Posterior vena cava (tissue), 2 donors: ENCODE data around the gene PREX1. TPM values are rescaled to one million over a fixed set of nuclear protein-coding genes. Genes with fewer than 3 reads are reported as not detected.

Experiments
- DNase-seq: peaks from one replicate; pipeline ENCODE4 v3.0.0-alpha.2; 2020; ENCODE audit warnings: low spot score
- intact Hi-C, 2 donors: fragments of 100-400 bp; cut with DNase I; formaldehyde crosslinking; loops; one replicate each; pipeline versions ENCODE4 v1.14.1 to v1.14.2; 2022 to 2023
- total RNA-seq, 2 donors: library from RNA; stranded (reverse); fragmentation: NEBNext Ultra II Directional; extraction: Animal tissue kit (Norgen Biotek cat#: 25700); gene quantifications; one replicate each; pipeline ENCODE4 v1.2.1, GENCODE V29; 2021
- donor health status: DM: yes; HTN: yes; CAD: no.
- donor health status: DM: yes; HTN: yes; CAD: no.

Gene PREX1
- total RNA-seq, 2 donors from 2014 or later = 16.9 to 22.0 TPM

- no peak for DNase-seq
- intact Hi-C loops = no loop called here
Measured at GRCh38 chr20:48665785-48666184, 162.0 kb downstream of the PREX1 start.

DNA sequence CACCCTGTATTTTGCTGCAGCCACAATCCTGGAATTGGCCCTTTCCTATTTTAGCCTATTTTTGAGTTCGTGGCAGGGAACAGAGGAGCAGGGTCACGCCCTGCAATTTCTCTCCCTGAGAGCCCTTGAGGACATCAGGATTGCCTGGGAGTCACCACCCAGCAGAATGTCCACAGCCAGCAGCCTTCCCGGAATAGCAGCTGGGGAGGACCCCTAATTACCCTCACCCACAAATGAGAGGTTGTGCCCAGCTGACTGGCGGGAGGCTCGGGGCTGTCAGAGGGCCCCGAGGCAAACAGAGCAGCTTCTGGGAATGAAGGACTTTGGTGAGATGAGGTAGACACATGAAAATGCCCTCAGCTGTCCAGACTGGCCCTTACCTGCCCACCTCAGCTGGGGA, 165.1 kb downstream of the PREX1 start:
- intact Hi-C loops = no loop called here
- no peak for DNase-seq

DNA sequence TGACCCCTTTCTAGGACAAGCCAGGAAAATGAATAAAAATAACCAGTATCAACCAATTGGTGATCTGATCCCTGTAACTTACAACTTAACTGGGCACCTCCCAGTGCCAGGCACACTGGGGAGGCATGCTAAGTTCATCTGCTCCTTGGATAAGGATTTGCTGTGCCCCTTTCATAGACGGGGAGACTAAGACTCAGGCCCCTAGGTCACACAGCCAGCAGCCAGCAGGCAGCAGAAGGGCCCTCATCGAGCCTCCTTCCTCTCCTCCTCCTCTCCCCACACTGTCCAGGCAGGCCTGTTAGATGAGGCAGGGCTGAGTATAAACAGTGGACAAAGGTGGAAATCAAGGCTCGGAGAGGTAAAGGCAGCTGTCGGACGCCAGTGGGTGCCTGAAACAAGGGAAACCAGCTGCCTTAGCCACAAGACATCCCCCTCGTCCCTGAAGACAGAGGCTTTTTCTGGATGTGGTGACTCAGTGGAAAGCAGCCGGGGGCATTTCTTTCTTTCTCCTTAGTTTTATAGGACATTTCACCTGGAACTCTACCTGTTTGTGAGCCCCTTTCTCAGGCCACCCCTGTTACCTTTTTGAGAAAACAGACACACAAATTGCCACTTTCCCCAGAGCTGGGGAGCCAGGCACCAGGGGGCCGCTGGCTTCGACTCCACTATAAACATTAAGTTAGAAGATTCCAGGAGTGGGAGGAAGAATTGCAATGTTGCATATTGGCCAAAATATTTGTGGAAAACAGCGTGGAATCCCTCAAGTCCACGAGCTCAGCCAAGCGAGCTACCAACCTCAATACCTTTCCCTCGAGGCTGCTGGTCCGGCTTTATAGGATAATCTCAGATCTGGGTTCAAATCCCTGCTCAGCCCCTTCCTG, 166.0 kb downstream of the PREX1 start:
- intact Hi-C loops = no loop called here
- no peak for DNase-seq

DNA sequence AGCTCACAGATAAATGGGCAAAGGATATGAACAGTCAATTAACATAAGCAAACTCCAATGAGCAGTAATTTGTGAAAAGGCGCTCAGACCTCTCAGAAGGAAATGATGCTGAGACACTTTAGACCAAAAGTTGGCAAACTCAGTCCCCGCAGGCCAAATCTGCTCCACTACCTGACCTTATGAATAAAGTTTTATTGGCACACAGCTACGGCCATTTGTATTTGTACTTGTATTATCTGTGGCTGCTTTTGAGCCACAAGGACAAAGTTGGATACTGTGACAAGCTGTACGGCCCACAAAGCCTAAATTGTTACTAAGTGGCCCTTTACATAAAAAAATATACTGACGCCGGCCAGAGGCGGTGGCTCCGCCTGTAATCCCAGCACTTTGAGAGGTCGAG, 167.0 kb downstream of the PREX1 start:
- intact Hi-C loops = no loop called here
- no peak for DNase-seq

DNA sequence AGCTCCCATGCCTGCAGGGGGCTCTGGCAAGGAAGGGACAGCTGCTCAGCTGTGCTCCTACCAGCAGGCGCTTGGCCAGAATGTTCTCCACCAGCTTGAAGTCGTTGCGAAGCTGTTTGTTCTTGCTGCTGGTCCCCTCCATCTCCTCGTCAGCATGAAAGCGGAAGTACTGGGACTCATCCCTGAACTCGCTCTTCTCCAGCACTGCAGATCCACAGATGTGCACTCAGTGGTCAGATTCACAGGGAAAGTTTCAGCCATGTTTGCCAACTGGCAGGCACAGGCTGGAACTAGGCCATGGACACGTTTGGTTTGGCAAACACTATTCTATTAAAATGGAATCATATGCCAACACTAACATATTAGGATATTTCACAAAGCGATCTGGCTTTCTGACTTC, 167.9 kb downstream of the PREX1 start:
- intact Hi-C loops = loop anchor here in 1 of 2 donors (5.0 kb wide), 1 partner anchor 247 kb away; no protein-coding TSS in a partner anchor

DNA sequence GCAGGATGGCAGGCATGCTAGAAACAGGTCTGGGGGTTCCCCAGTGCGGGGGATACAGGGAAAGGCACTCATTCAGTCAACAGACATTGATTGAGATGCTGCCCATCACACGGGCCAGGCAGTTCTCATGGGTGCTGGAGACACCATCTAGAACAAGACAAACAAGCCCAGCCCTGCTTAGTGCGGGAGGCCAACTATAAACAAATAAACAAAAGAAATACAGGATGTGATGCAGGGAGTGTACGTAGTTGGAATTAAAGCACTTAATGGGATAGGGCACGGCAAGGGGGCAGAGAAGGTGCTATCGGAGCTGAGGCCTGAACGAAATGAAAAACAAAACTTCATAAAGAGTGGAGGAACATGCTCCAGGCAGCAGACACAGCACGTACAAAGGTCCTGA, 169.3 kb downstream of the PREX1 start:
- DNase-seq = no peak
- intact Hi-C loops = loop anchor here (1.0 to 5.0 kb wide), 2 partner anchors 245 to 249 kb away; no protein-coding TSS in a partner anchor

More for the DNA sequence above, 167.9 kb downstream of the PREX1 start:
- DNase-seq = no peak

DNA sequence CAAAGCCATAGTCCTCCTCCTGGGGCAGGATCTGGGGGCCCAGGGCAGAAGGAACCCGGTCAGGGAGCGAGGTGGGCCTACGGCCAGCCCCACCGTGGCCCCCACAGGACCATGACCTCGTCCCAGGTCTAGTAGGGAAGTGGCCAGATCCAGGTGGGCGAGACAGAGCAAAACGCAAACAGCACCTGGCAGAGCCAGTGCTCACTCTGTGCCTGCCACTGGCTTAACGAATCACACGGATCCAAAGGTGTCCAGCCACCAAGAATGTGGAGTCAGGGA, 169.7 kb downstream of the PREX1 start:
- DNase-seq = no peak
- intact Hi-C loops = loop anchor here (1.0 to 5.0 kb wide), 2 partner anchors 245 to 249 kb away; no protein-coding TSS in a partner anchor

DNA sequence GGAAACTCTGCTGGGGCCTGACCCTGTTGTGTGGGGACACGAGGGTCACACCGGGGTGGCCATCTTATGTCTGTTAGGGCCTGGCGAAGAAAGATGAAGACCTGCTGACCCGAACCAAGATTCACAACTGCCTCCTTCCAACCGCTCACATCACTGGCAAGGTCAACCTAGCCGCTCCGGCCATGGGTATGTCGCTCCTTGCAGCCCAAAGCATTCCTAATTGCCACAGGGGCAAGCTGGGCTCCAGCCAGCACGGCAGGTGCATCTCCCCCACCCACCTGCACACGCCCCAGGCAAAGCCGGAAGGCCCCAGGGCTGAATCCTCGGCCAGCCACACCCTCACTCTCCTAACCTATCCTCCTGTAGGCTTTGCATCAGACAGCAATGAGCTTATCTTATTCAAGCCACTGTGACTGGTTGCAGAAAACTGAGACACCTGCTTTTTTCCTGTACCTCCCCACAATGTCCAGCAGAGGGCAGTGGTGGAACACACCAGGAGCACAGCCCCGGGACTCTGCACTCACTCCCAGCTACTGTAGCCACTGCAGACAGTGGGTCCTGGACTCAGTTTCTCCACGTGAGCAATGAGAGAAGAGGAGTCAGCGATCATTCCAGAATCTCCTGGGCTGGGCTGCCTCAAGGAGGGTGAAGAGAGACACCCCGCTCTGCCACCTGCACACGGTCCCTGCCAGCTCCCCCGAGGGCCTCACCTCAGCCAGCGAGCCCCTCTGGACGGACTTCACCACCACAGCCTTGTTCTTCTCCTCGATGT, 170.2 kb downstream of the PREX1 start:
- intact Hi-C loops = loop anchor here (1.0 to 5.0 kb wide), 2 partner anchors 246 to 250 kb away; no protein-coding TSS in a partner anchor
- DNase-seq = no peak

GRCh38 chr20:48656661-48657211, 171.1 kb downstream of the PREX1 start:
- intact Hi-C loops = loop anchor here in 1 of 2 donors (5.0 kb wide), 1 partner anchor 251 kb away; no protein-coding TSS in a partner anchor
- no peak for DNase-seq

DNA sequence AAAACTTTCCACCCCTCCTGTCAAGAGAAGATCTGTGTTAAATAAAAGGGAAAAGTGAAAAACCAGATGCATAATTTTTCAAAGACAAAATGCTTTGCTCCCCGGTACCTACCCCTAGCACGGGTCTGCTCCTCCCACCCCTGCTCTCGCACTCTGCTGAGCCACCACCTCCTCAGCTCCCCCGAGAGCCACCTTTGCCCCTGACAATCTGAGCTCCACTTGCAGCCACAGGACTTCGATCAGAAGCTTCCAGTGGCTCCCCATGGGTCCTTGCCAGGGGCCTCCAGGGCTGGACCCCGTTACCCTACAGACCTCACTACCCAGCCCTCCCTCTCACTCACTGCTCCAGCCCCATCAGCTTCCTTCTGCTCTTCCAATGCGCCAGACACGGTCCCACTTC, 171.7 kb downstream of the PREX1 start:
- intact Hi-C loops = loop anchor here in 1 of 2 donors (5.0 kb wide), 1 partner anchor 251 kb away; no protein-coding TSS in a partner anchor
- DNase-seq = no peak

GRCh38 chr20:48653706-48654051, 174.1 kb downstream of the PREX1 start:
- DNase-seq = no peak
- intact Hi-C loops = no loop called here

GRCh38 chr20:48652961-48653705, 174.7 kb downstream of the PREX1 start:
- intact Hi-C loops = no loop called here

DNA sequence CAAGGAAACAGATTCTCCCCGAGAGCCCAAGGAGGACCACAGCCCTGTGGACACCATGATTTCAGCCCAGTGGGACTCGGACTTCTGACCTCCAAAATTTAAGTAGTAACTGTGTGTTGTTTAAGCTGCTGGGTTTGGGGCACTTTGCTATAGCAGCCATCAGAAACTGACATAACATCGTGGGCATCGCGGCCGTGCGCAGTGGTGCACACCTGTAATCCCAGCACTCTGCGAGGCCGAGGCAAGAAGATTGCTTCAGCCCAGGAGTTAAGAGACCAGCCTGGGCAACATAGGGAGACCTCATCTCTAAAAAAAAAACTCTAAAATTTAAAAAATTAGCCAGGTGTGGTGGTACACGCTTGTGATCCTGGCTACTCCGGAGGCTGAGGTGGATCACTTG, 175.8 kb downstream of the PREX1 start:
- intact Hi-C loops = no loop called here
- DNase-seq = no peak

More at GRCh38 chr20:48652961-48653705, 174.7 kb downstream of the PREX1 start:
- DNase-seq = no peak

DNA sequence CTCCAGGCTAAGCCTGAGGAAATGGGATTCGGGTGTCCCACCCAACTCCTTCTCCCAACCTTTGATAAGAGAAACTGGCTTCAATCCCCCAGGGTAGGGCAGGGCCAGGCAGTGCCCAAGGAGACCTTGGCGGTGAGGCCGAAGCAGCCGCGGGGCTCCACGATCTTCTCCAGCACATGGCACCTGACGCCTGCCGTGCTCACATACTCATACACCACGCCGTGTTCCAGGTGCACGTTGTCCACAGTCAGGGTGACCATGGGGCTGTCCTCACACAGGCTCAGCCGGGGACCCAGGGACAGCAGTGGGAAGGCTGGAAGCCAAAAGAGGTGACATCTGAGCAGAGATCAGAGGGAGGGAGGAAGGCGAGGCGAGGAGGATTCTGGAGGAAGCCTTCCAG, 176.5 kb downstream of the PREX1 start:
- DNase-seq = no peak
- intact Hi-C loops = no loop called here

- DNase-seq = no peak
- intact Hi-C loops = no loop called here
Measured at GRCh38 chr20:48649868-48650267, 177.9 kb downstream of the PREX1 start.

GRCh38 chr20:48649104-48649626, 178.6 kb downstream of the PREX1 start:
- intact Hi-C loops = no loop called here
- DNase-seq = no peak

DNA sequence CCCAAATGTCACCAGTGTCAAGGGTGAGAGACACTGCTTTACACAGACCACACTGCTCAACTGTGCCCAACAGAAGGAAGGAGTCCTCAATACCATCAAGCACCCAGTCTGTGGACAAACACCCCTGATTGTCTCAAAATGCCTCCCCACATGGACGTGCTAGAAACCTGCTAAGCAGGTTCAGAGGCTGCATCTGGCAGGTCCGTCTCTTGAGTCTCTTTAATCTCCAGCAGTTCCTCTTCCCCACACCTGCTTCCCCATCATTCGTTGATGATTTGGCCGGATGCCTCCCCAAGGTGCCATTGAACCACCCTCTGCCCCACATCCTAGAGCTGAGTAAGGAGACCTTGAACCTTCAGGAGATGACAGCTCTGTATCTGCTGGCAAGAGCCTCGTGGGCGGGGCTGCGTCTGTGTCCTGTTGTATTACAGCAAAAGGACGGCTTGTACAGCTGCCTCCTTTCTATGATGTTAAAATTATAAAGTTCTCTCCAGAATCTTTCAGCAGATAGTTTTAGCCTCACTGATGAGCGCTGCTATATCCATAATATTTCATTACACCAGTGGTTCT, 179.2 kb downstream of the PREX1 start:
- no peak for DNase-seq
- intact Hi-C loops = no loop called here

DNA sequence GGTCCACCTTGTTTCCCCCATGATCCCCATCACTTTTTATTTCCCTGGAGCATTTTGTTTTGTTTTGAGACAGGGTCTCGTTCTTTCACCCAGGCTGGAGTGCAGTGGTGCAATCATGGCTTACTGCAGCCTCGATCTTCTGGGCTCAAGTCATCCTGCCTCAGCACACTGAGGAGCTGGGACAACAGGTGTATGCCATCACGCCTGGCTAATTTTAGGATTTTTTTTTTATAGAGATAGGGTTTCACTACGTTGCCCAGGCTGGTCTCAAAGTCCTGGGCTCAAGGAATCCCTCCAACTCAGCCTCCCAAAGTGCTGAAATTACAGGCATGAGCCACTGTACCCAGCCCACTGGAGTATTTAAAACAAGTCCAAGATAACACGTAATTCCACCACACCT, 179.9 kb downstream of the PREX1 start:
- no peak for DNase-seq
- intact Hi-C loops = no loop called here

DNA sequence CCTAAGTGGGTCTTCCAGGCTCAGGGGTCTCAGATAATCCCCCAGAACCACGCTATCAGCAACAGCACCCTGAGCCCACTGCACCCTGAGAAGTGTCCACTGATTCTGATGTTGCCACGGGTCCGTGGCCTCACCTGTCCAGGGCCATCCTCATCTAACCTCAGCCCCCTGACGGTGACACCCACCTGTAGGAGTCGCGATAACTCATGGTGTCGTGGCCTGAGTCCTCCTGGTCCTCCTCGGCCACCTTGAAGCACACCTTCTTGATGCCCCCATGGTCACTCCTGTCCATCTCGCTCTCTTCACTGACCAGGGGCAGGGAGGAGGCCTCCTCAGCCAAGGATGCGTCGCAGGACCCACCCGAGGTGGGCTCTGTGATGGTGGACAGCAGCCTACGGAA, 182.1 kb downstream of the PREX1 start:
- intact Hi-C loops = no loop called here

More for the DNA sequence above, 182.1 kb downstream of the PREX1 start:
- no peak for DNase-seq
